Peyer's patch (tissue), 4 donors: ENCODE results near the gene CACNA2D3. TPM values are rescaled to one million over a fixed set of nuclear protein-coding genes. Genes with fewer than 3 reads are reported as not detected.

Experiments used
- DNase-seq, 3 donors: peaks; one replicate each; pipeline ENCODE4 v3.0.0-alpha.2; 2017 to 2019
- H3K27ac ChIP-seq, 4 donors: fragments of 200-600 bp; sonication (generic); one replicate each; pipeline ENCODE4 v1.5.1; 2016 to 2019
- H3K27me3 ChIP-seq, 2 donors: fragments of 200-600 bp; sonication (generic); one replicate each; pipeline ENCODE4 v1.5.1; 2019
- H3K36me3 ChIP-seq, 3 donors: fragments of 200-600 bp; sonication (generic); one replicate each; pipeline ENCODE4 v1.5.1; 2016 to 2019
- H3K4me1 ChIP-seq, 4 donors: fragments of 200-600 bp; sonication (generic); one replicate each; pipeline ENCODE4 v1.5.1; 2016 to 2019
- H3K4me3 ChIP-seq, 4 donors: fragments of 200-600 bp; sonication (generic); 1 replicate in 3 of 4; 2 replicates in 1 of 4; pipeline ENCODE4 v1.5.1; 2016 to 2019; ENCODE audit warnings: mild to moderate bottlenecking in 1 of 4
- H3K9me3 ChIP-seq, 4 donors: fragments of 200-600 bp; sonication (generic); one replicate each; pipeline ENCODE4 v1.5.1; 2016 to 2019; ENCODE audit warnings: mild to moderate bottlenecking in 1 of 4
- CTCF ChIP-seq, 6 experiments: fragments of 450-650 bp in 4 of 6; fragments of 200-600 bp in 2 of 6; sonication (generic) in 1 of 6; IDR thresholded peaks; one replicate each; pipeline ENCODE4 v1.5.1; 2017 to 2019; ENCODE audit warnings: antibody characterized with exemption in 6 of 6, mild to moderate bottlenecking in 3 of 6, moderate library complexity in 1 of 6
- POLR2A ChIP-seq, 2 donors: fragments of 450-650 bp; IDR thresholded peaks; one replicate each; pipeline ENCODE4 v1.5.1; 2017; ENCODE audit warnings: antibody characterized with exemption in 2 of 2, mild to moderate bottlenecking in 2 of 2, moderate library complexity in 2 of 2
- total RNA-seq, 4 donors: library from RNA; depleted of rRNA; stranded (reverse); fragments of >200 nt; gene quantifications; one replicate each; pipeline ENCODE4 v1.1.0, GENCODE V29; 2016

Gene CACNA2D3
- total RNA-seq, 4 donors from 2014 or later: 0.27 to 5.0 TPM; not detected in 2

GRCh38 chr3:54390582-54390981 is 268.2 kb downstream of the CACNA2D3 start:
- no peaks in the 10 kb centered on the region for H3K4me1 ChIP-seq
- no peaks in the 10 kb centered on the region for H3K9me3 ChIP-seq
- no peak overlapping the region for H3K4me3 ChIP-seq
- no peaks in the 10 kb centered on the region for H3K27me3 ChIP-seq
- TF ChIP-seq CTCF (IDR thresholded peaks at IDR 0.05): no peak
- no peak for TF ChIP-seq POLR2A (IDR thresholded peaks at IDR 0.05)
- no peak overlapping the region for H3K27ac ChIP-seq
- no peaks in the 10 kb centered on the region for H3K36me3 ChIP-seq
- DNase-seq: no peak

- Histone ChIP-seq H3K4me3 (no peak overlapping the region), H3K27ac (no peak overlapping the region), H3K4me1 (no peaks in the 10 kb centered on the region), H3K27me3 (no peaks in the 10 kb centered on the region), H3K9me3 (no peaks in the 10 kb centered on the region), H3K36me3 (no peaks in the 10 kb centered on the region)
- no peak for TF ChIP-seq POLR2A (IDR thresholded peaks at IDR 0.05)
- DNase-seq: no peak
These were observed 270.8 kb downstream of the CACNA2D3 start for GRCh38 chr3:54393150-54393549.

- Histone ChIP-seq H3K36me3 (no peaks in the 10 kb centered on the region), H3K4me3 (no peak overlapping the region), H3K9me3 (no peaks in the 10 kb centered on the region), H3K27ac (no peak overlapping the region), H3K4me1 (no peaks in the 10 kb centered on the region), H3K27me3 (no peaks in the 10 kb centered on the region)
- DNase-seq: no peak
- TF ChIP-seq CTCF (IDR thresholded peaks at IDR 0.05): no peak
- no peak for TF ChIP-seq POLR2A (IDR thresholded peaks at IDR 0.05)
These were observed 286.0 kb downstream of the CACNA2D3 start for GRCh38 chr3:54408328-54408727.

- DNase-seq: no peak
These were observed 299.6 kb downstream of the CACNA2D3 start for GRCh38 chr3:54421943-54422342.

GRCh38 chr3:54424292-54424691 is 301.9 kb downstream of the CACNA2D3 start:
- no peak overlapping the region for H3K27ac ChIP-seq
- no peaks in the 10 kb centered on the region for H3K27me3 ChIP-seq
- no peak for DNase-seq
- no peaks in the 10 kb centered on the region for H3K36me3 ChIP-seq
- TF ChIP-seq POLR2A (IDR thresholded peaks at IDR 0.05) (no peak), CTCF (IDR thresholded peaks at IDR 0.05) (no peak)
- H3K9me3 ChIP-seq: no peaks in the 10 kb centered on the region
- H3K4me3 ChIP-seq: no peak overlapping the region
- H3K4me1 ChIP-seq: no peaks in the 10 kb centered on the region

More at GRCh38 chr3:54421943-54422342, 299.6 kb downstream of the CACNA2D3 start:
- Histone ChIP-seq H3K27me3 (no peaks in the 10 kb centered on the region), H3K9me3 (no peaks in the 10 kb centered on the region), H3K27ac (no peak overlapping the region), H3K4me1 (no peaks in the 10 kb centered on the region), H3K4me3 (no peak overlapping the region), H3K36me3 (no peaks in the 10 kb centered on the region)
- TF ChIP-seq POLR2A (IDR thresholded peaks at IDR 0.05): no peak
- TF ChIP-seq CTCF (IDR thresholded peaks at IDR 0.05): no peak

GRCh38 chr3:54426381-54426780 is 304.0 kb downstream of the CACNA2D3 start:
- Histone ChIP-seq H3K4me1 (no peaks in the 10 kb centered on the region), H3K4me3 (no peak overlapping the region), H3K27ac (no peak overlapping the region), H3K27me3 (no peaks in the 10 kb centered on the region), H3K9me3 (no peaks in the 10 kb centered on the region), H3K36me3 (no peaks in the 10 kb centered on the region)
- no peak for DNase-seq
- TF ChIP-seq CTCF (IDR thresholded peaks at IDR 0.05) (no peak), POLR2A (IDR thresholded peaks at IDR 0.05) (no peak)
